Choroid plexus epithelial cell (primary cell): ENCODE data around the gene SOX5.

Experiments
- DNase-seq: peaks from one replicate; pipeline ENCODE4 v3.0.0-alpha.2; 2010; ENCODE audit warnings: low read depth
- H3K4me3 ChIP-seq: 2 replicates; pipeline ENCODE4 v1.5.1; 2011; ENCODE audit warnings: low read depth, mild to moderate bottlenecking, control low read depth, low read length, moderate library complexity
- TF ChIP-seq, protein P1 (sequence below): conservative IDR thresholded peaks from 2 replicates; pipeline ENCODE4 v1.5.1; 2011; ENCODE audit warnings: low read depth, mild to moderate bottlenecking, control low read depth, inconsistent platforms, low read length, moderate library complexity

SOX5 gene

DNA sequence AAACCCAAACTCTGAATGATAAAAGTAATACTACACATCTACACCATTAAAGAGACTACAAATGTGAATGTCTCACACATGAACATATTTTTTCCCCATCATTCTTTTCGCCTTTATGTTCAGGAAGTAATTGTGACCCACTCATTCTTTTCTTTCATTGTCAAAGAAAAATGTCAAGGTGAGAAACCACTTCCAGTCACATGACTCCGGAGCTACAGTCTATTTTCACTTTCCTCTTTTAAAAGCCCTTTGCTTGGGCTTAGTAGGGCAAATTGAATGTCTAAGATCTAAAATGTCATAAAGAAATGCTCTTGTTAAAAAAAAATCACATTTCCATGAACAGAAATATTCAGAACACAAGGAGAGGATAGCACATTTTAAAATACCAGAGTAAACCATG lies 461.3 kb downstream of the SOX5 start:
- no peak for DNase-seq
- H3K4me3 ChIP-seq = no peak overlapping the region
- TF ChIP-seq, protein P1, sequence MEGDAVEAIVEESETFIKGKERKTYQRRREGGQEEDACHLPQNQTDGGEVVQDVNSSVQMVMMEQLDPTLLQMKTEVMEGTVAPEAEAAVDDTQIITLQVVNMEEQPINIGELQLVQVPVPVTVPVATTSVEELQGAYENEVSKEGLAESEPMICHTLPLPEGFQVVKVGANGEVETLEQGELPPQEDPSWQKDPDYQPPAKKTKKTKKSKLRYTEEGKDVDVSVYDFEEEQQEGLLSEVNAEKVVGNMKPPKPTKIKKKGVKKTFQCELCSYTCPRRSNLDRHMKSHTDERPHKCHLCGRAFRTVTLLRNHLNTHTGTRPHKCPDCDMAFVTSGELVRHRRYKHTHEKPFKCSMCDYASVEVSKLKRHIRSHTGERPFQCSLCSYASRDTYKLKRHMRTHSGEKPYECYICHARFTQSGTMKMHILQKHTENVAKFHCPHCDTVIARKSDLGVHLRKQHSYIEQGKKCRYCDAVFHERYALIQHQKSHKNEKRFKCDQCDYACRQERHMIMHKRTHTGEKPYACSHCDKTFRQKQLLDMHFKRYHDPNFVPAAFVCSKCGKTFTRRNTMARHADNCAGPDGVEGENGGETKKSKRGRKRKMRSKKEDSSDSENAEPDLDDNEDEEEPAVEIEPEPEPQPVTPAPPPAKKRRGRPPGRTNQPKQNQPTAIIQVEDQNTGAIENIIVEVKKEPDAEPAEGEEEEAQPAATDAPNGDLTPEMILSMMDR = no peak

DNA sequence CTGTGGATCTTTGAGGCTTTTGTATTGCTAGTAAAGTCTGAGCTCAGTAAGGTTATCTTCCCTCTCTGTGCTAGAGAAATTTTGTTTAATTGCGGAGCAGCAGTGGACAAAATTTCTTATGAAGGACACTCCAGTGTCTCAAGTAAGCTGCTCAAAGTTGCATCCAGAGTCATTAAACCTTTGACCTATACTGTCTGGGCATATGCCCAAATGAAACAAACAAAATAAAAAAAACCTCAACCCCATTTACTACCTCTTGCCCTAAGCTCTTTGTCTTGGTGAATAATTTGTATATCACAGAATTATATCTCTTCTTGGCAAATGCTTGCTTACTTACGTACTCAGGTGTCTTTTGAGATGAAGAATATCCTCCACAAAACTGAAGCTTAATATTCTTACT lies 465.2 kb downstream of the SOX5 start:
- TF ChIP-seq, protein P1 = no peak
- DNase-seq = no peak
- no peak overlapping the region for H3K4me3 ChIP-seq

GRCh38 chr12:23482571-23482970 lies 466.9 kb downstream of the SOX5 start:
- no peak for DNase-seq
- no peak overlapping the region for H3K4me3 ChIP-seq
- TF ChIP-seq, protein P1 = no peak
